HEK293T (cell line): ENCODE data around the gene HSBP1.

Experiments
- CTCF ChIA-PET: fragments of 350-600 bp; formaldehyde crosslinking; extraction: SDS; loops from one replicate; lab custom pipeline; 2021; ENCODE audit warnings: antibody characterized with exemption, inconsistent platforms; lab: Yijun Ruan, JAX
- POLR2A ChIA-PET: fragments of 350-600 bp; formaldehyde crosslinking; extraction: SDS; loops from one replicate; lab custom pipeline; 2020; ENCODE audit warnings: antibody characterized with exemption, inconsistent platforms; lab: Yijun Ruan, JAX
- DNase-seq: peaks from one replicate; pipeline ENCODE4 v3.0.0; 2012; ENCODE audit warnings: mixed read lengths; ENCODE audit errors: extremely low spot score
- ARNT ChIP-seq: fragments of 450-650 bp; IDR thresholded peaks from 2 replicates; pipeline ENCODE4 v1.6.1; 2017; ENCODE audit warnings: mild to moderate bottlenecking
- BHLHE40 ChIP-seq: fragments of 450-650 bp; IDR thresholded peaks from 2 replicates; pipeline ENCODE4 v1.6.1; 2016; ENCODE audit warnings: mild to moderate bottlenecking, moderate library complexity, borderline replicate concordance
- CTBP1 ChIP-seq: fragments of 450-650 bp; IDR thresholded peaks from 2 replicates; pipeline ENCODE4 v1.6.1; 2016; ENCODE audit warnings: borderline replicate concordance
- ELF4 ChIP-seq: fragments of 450-650 bp; IDR thresholded peaks from 2 replicates; pipeline ENCODE4 v1.6.1; 2017; ENCODE audit warnings: antibody characterized with exemption
- FOXA1 ChIP-seq: fragments of 450-650 bp; IDR thresholded peaks from 2 replicates; pipeline ENCODE4 v1.6.1; 2016; ENCODE audit warnings: mild to moderate bottlenecking
- FOXK2 ChIP-seq: fragments of 450-650 bp; IDR thresholded peaks from 2 replicates; pipeline ENCODE4 v1.6.1; 2016; ENCODE audit warnings: mild to moderate bottlenecking
- FOXM1 ChIP-seq: fragments of 450-650 bp; IDR thresholded peaks from 2 replicates; pipeline ENCODE4 v1.6.1; 2017; ENCODE audit warnings: mild to moderate bottlenecking, borderline replicate concordance
- HDGF ChIP-seq: fragments of 450-650 bp; IDR thresholded peaks from 2 replicates; pipeline ENCODE4 v1.6.1; 2017; ENCODE audit warnings: antibody characterized with exemption, borderline replicate concordance
- L3MBTL2 ChIP-seq: fragments of 450-650 bp; conservative IDR thresholded peaks from 2 replicates; pipeline ENCODE4 v1.6.1; 2016; ENCODE audit warnings: mild to moderate bottlenecking
- LEF1 ChIP-seq: fragments of 450-650 bp; IDR thresholded peaks from 2 replicates; pipeline ENCODE4 v1.6.1; 2017; ENCODE audit warnings: mild to moderate bottlenecking, borderline replicate concordance
- NFRKB ChIP-seq: fragments of 450-650 bp; IDR thresholded peaks from 2 replicates; pipeline ENCODE4 v1.6.1; 2016; ENCODE audit warnings: mild to moderate bottlenecking, moderate library complexity
- PKNOX1 ChIP-seq: fragments of 450-650 bp; IDR thresholded peaks from 2 replicates; pipeline ENCODE4 v1.6.1; 2016
- SP1 ChIP-seq: fragments of 450-650 bp; IDR thresholded peaks from 2 replicates; pipeline ENCODE4 v1.6.1; 2017
- SUZ12 ChIP-seq: fragments of 450-650 bp; IDR thresholded peaks from 2 replicates; pipeline ENCODE4 v1.6.1; 2016; ENCODE audit warnings: mild to moderate bottlenecking
- TARDBP ChIP-seq: fragments of 450-650 bp; IDR thresholded peaks from 2 replicates; pipeline ENCODE4 v1.6.1; 2016
- ZNF384 ChIP-seq: fragments of 450-650 bp; IDR thresholded peaks from 2 replicates; pipeline ENCODE4 v1.6.1; 2016

Gene HSBP1

GRCh38 chr16:83799336-83799735 lies 8.4 kb upstream of the HSBP1 start:
- ChIA-PET CTCF (no interaction called here), POLR2A (no interaction called here)
- no peak for TF ChIP-seq HDGF
- no peak for TF ChIP-seq LEF1
- no peak for TF ChIP-seq FOXA1
- no peak for TF ChIP-seq TARDBP
- TF ChIP-seq CTBP1: no peak
- no peak for TF ChIP-seq NFRKB
- TF ChIP-seq L3MBTL2: no peak
- no peak for TF ChIP-seq FOXK2
- no peak for DNase-seq

- POLR2A ChIA-PET: no interaction called here
- TF ChIP-seq SUZ12 (no peak), LEF1 (no peak), SP1 (no peak), ZNF384 (no peak), ELF4 (no peak), TARDBP (no peak), FOXK2 (no peak), ARNT (no peak), PKNOX1 (no peak), L3MBTL2 (no peak), FOXM1 (no peak), CTBP1 (no peak), NFRKB (no peak), FOXA1 (no peak)
- CTCF ChIA-PET: no interaction called here
- no peak for DNase-seq
These were observed 5.6 kb upstream of the HSBP1 start for GRCh38 chr16:83802135-83802534.

GRCh38 chr16:83802554-83803205 lies 5.1 kb upstream of the HSBP1 start:
- POLR2A ChIA-PET: no interaction called here
- no peak for DNase-seq
- TF ChIP-seq PKNOX1: no peak
- TF ChIP-seq SUZ12: no peak
- no peak for TF ChIP-seq L3MBTL2
- TF ChIP-seq TARDBP: no peak
- no peak for TF ChIP-seq CTBP1
- TF ChIP-seq ELF4: no peak
- no peak for TF ChIP-seq BHLHE40
- no peak for TF ChIP-seq NFRKB
- no peak for TF ChIP-seq LEF1
- no peak for TF ChIP-seq FOXK2
- TF ChIP-seq FOXA1: no peak
- CTCF ChIA-PET: no interaction called here

DNA sequence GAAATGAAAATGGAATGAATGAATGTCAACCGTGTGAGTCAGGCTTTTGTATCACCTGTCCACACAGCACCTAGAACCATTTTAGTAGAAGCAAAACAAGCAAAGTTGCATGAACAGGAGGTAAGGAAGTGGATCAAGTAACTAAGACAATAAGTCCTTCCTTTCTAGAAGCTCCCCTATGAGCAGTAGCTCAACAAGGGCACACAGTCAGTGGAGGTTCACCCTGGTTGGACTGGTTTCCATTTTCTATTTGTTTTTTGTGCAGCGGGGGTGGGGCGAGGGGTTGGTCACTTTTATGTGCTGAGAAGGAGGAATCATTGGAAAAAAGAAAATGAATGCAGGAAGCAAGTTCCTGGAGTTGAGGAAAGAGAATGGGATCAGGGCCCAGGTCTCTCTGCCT lies 4.0 kb upstream of the HSBP1 start:
- DNase-seq: no peak
- TF ChIP-seq ELF4: no peak
- TF ChIP-seq NFRKB: no peak
- TF ChIP-seq HDGF: no peak
- TF ChIP-seq FOXK2: no peak
- TF ChIP-seq TARDBP: no peak
- no peak for TF ChIP-seq SUZ12
- no peak for TF ChIP-seq CTBP1
- TF ChIP-seq ARNT: no peak
- no peak for TF ChIP-seq BHLHE40
- TF ChIP-seq FOXM1: no peak
- no peak for TF ChIP-seq LEF1
- no peak for TF ChIP-seq PKNOX1
- TF ChIP-seq L3MBTL2: no peak
- TF ChIP-seq ZNF384: no peak
- TF ChIP-seq FOXA1: no peak
- ChIA-PET POLR2A (no interaction called here), CTCF (interaction anchor here (0.6 kb wide), 1 partner anchor 260 kb away, joined by 4 read pairs; no protein-coding TSS in a partner anchor)

GRCh38 chr16:83804366-83804765 lies 3.4 kb upstream of the HSBP1 start:
- TF ChIP-seq ZNF384 (no peak), SUZ12 (no peak), FOXK2 (no peak), L3MBTL2 (no peak), PKNOX1 (no peak), SP1 (no peak), TARDBP (no peak), FOXM1 (no peak), NFRKB (no peak), FOXA1 (no peak), BHLHE40 (no peak), ELF4 (no peak), LEF1 (no peak), HDGF (no peak), CTBP1 (no peak), ARNT (no peak)
- CTCF ChIA-PET: interaction anchor here (0.6 kb wide), 1 partner anchor 260 kb away, joined by 4 read pairs; no protein-coding TSS in a partner anchor
- DNase-seq: no peak
- POLR2A ChIA-PET: no interaction called here
